ENCODE data around the gene ZIC5. TPM values are rescaled to one million over a fixed set of nuclear protein-coding genes. Genes with fewer than 3 reads are reported as not detected.
"Not testable (repeated sequence)": the region's sequence is repeated elsewhere in the genome, so short reads cannot be mapped to it uniquely, and the experiment has no call there.

ZIC5 gene
- total RNA-seq, 2 donors from 2014 or later = not detected

GRCh38 chr13:99959127-99959539 lies 12.4 kb downstream of the ZIC5 start:
- H3K36me3 Mint-ChIP-seq (ENCODE audit: insufficient read depth in 2 of 2) = peaks cover 0 to 6% of the 10 kb centered on the region in 2 donors
- no peak for DNase-seq
- H3K27me3 Mint-ChIP-seq (ENCODE audit: low read depth) = peaks cover 85% of the 10 kb centered on the region
- peak overlapping the region; percentile 75 for H3K27ac Mint-ChIP-seq
- peak overlapping the region; percentile 42 to 63 for H3K4me3 Mint-ChIP-seq
- no peak for ATAC-seq (replicated peaks in 1 of 2)
- no peaks in the 10 kb centered on the region for H3K9me3 Mint-ChIP-seq
- H3K4me1 Mint-ChIP-seq (ENCODE audit: low read depth) = peaks cover 24% of the 10 kb centered on the region

GRCh38 chr13:99958406-99959126 lies 13.0 kb downstream of the ZIC5 start:
- Mint-ChIP-seq H3K36me3 (ENCODE audit: insufficient read depth in 2 of 2) (peaks cover 0 to 6% of the 10 kb centered on the region in 2 donors), H3K4me3 (peak overlapping the region; percentile 42 to 63), H3K9me3 (no peaks in the 10 kb centered on the region), H3K27ac (peak overlapping the region; percentile 75), H3K4me1 (ENCODE audit: low read depth) (peaks cover 24% of the 10 kb centered on the region), H3K27me3 (ENCODE audit: low read depth) (peaks cover 86% of the 10 kb centered on the region)
- no peak for ATAC-seq (replicated peaks in 1 of 2)
- DNase-seq = no peak

GRCh38 chr13:99956473-99957349 lies 14.9 kb downstream of the ZIC5 start:
- peak overlapping the region; percentile 70 to 77 for H3K4me3 Mint-ChIP-seq
- H3K27ac Mint-ChIP-seq = no peak overlapping the region
- H3K36me3 Mint-ChIP-seq (ENCODE audit: insufficient read depth in 2 of 2) = peaks cover 0 to 6% of the 10 kb centered on the region in 2 donors
- peaks cover 24% of the 10 kb centered on the region for H3K4me1 Mint-ChIP-seq (ENCODE audit: low read depth)
- H3K27me3 Mint-ChIP-seq (ENCODE audit: low read depth) = peaks cover 92% of the 10 kb centered on the region
- DNase-seq (no peak), ATAC-seq (replicated peaks in 1 of 2) (peak in 1 of 2 donors; percentile 39)
- H3K9me3 Mint-ChIP-seq = no peaks in the 10 kb centered on the region

GRCh38 chr13:99955747-99956472 lies 15.7 kb downstream of the ZIC5 start:
- Mint-ChIP-seq H3K4me3 (peak overlapping the region; percentile 70 to 77), H3K9me3 (no peaks in the 10 kb centered on the region), H3K4me1 (ENCODE audit: low read depth) (peaks cover 24% of the 10 kb centered on the region), H3K27ac (no peak overlapping the region), H3K36me3 (ENCODE audit: insufficient read depth in 2 of 2) (peaks cover 0 to 6% of the 10 kb centered on the region in 2 donors), H3K27me3 (ENCODE audit: low read depth) (peaks cover 90% of the 10 kb centered on the region)
- no peak for DNase-seq
- no peak for ATAC-seq (replicated peaks in 1 of 2)

GRCh38 chr13:99955107-99955746 lies 16.3 kb downstream of the ZIC5 start:
- H3K4me1 Mint-ChIP-seq (ENCODE audit: low read depth) = peaks cover 24% of the 10 kb centered on the region
- ATAC-seq (replicated peaks in 1 of 2) (no peak), DNase-seq (no peak)
- H3K36me3 Mint-ChIP-seq (ENCODE audit: insufficient read depth in 2 of 2) = peaks cover 0 to 6% of the 10 kb centered on the region in 2 donors
- no peaks in the 10 kb centered on the region for H3K9me3 Mint-ChIP-seq
- peaks cover 90% of the 10 kb centered on the region for H3K27me3 Mint-ChIP-seq (ENCODE audit: low read depth)
- no peak overlapping the region for H3K27ac Mint-ChIP-seq
- no peak overlapping the region for H3K4me3 Mint-ChIP-seq

- Mint-ChIP-seq H3K27me3 (ENCODE audit: low read depth) (peaks cover 91% of the 10 kb centered on the region), H3K27ac (no peak overlapping the region), H3K4me1 (ENCODE audit: low read depth) (peaks cover 15% of the 10 kb centered on the region), H3K4me3 (no peak overlapping the region), H3K36me3 (ENCODE audit: insufficient read depth in 2 of 2) (peaks cover 0 to 3% of the 10 kb centered on the region in 2 donors), H3K9me3 (no peaks in the 10 kb centered on the region)
- DNase-seq (no peak), ATAC-seq (replicated peaks in 1 of 2) (no peak)
These were observed 18.3 kb downstream of the ZIC5 start for GRCh38 chr13:99953138-99953755.

GRCh38 chr13:99951666-99952065 lies 19.9 kb downstream of the ZIC5 start:
- Mint-ChIP-seq H3K27me3 (ENCODE audit: low read depth) (peaks cover 91% of the 10 kb centered on the region), H3K4me1 (ENCODE audit: low read depth) (peaks cover 12% of the 10 kb centered on the region)
- H3K4me3 Mint-ChIP-seq; H3K27ac Mint-ChIP-seq; H3K36me3 Mint-ChIP-seq (ENCODE audit: insufficient read depth in 2 of 2); H3K9me3 Mint-ChIP-seq; DNase-seq; ATAC-seq (replicated peaks in 1 of 2): not testable (repeated sequence)

GRCh38 chr13:99949679-99950413 lies 21.7 kb downstream of the ZIC5 start:
- H3K9me3 Mint-ChIP-seq = no peaks in the 10 kb centered on the region
- no peak overlapping the region for H3K4me3 Mint-ChIP-seq
- H3K36me3 Mint-ChIP-seq (ENCODE audit: insufficient read depth in 2 of 2) = no peaks in the 10 kb centered on the region
- DNase-seq (no peak), ATAC-seq (replicated peaks in 1 of 2) (no peak)
- no peaks in the 10 kb centered on the region for H3K4me1 Mint-ChIP-seq (ENCODE audit: low read depth)
- H3K27me3 Mint-ChIP-seq (ENCODE audit: low read depth) = peaks cover 78% of the 10 kb centered on the region
- no peak overlapping the region for H3K27ac Mint-ChIP-seq

GRCh38 chr13:99948907-99949678 lies 22.5 kb downstream of the ZIC5 start:
- no peak overlapping the region for H3K4me3 Mint-ChIP-seq

GRCh38 chr13:99948411-99948810 lies 23.2 kb downstream of the ZIC5 start:
- no peak for ATAC-seq (replicated peaks in 1 of 2)
- Mint-ChIP-seq H3K27ac (no peak overlapping the region), H3K27me3 (ENCODE audit: low read depth) (peaks cover 73% of the 10 kb centered on the region)

More at GRCh38 chr13:99948907-99949678, 22.5 kb downstream of the ZIC5 start:
- Mint-ChIP-seq H3K27me3 (ENCODE audit: low read depth) (peaks cover 79% of the 10 kb centered on the region), H3K36me3 (ENCODE audit: insufficient read depth in 2 of 2) (no peaks in the 10 kb centered on the region), H3K9me3 (no peaks in the 10 kb centered on the region), H3K27ac (no peak overlapping the region), H3K4me1 (ENCODE audit: low read depth) (no peaks in the 10 kb centered on the region)
- ATAC-seq (replicated peaks in 1 of 2) = no peak
- DNase-seq = no peak

GRCh38 chr13:99947666-99948065 lies 23.9 kb downstream of the ZIC5 start:
- Mint-ChIP-seq H3K36me3 (ENCODE audit: insufficient read depth in 2 of 2) (no peaks in the 10 kb centered on the region), H3K9me3 (no peaks in the 10 kb centered on the region), H3K4me1 (ENCODE audit: low read depth) (no peaks in the 10 kb centered on the region), H3K4me3 (no peak overlapping the region), H3K27me3 (ENCODE audit: low read depth) (peaks cover 67% of the 10 kb centered on the region), H3K27ac (no peak overlapping the region)
- ATAC-seq (replicated peaks in 1 of 2) (no peak), DNase-seq (no peak)

More at GRCh38 chr13:99948411-99948810, 23.2 kb downstream of the ZIC5 start:
- Mint-ChIP-seq H3K4me3 (no peak overlapping the region), H3K4me1 (ENCODE audit: low read depth) (no peaks in the 10 kb centered on the region), H3K36me3 (ENCODE audit: insufficient read depth in 2 of 2) (no peaks in the 10 kb centered on the region), H3K9me3 (no peaks in the 10 kb centered on the region)
- DNase-seq = no peak

Measured in activated T-cell treated with anti-CD3 and anti-CD28 coated beads, Interleukin-2, amount 50 U/mL, for 72 hours (primary cell).